ENCODE results near the gene MTMR2.

Gene MTMR2

GRCh38 chr11:95853862-95854261, 70.0 kb downstream of the MTMR2 start:
- no peak for TF ChIP-seq CTCF (IDR thresholded peaks at IDR 0.05; ENCODE audit: extremely low read depth, insufficient read depth, missing control alignments)
- in situ Hi-C loops (cut with MboI; ENCODE audit: low pct_unique_long_range_greater_than_20kb, low sequenced_read_pairs, unreplicated experiment): no loop called here

GRCh38 chr11:95853138-95853537, 70.8 kb downstream of the MTMR2 start:
- no peak for TF ChIP-seq CTCF (IDR thresholded peaks at IDR 0.05; ENCODE audit: extremely low read depth, insufficient read depth, missing control alignments)
- DNase-seq (ENCODE audit: low spot score): no peak
- in situ Hi-C loops (cut with MboI; ENCODE audit: low pct_unique_long_range_greater_than_20kb, low sequenced_read_pairs, unreplicated experiment): no loop called here

More at GRCh38 chr11:95853862-95854261, 70.0 kb downstream of the MTMR2 start:
- no peak for DNase-seq (ENCODE audit: low spot score)

GRCh38 chr11:95850137-95850536, 73.8 kb downstream of the MTMR2 start:
- DNase-seq (ENCODE audit: low spot score): no peak
- in situ Hi-C loops (cut with MboI; ENCODE audit: low pct_unique_long_range_greater_than_20kb, low sequenced_read_pairs, unreplicated experiment): no loop called here
- no peak for TF ChIP-seq CTCF (IDR thresholded peaks at IDR 0.05; ENCODE audit: extremely low read depth, insufficient read depth, missing control alignments)

- in situ Hi-C loops (cut with MboI; ENCODE audit: low pct_unique_long_range_greater_than_20kb, low sequenced_read_pairs, unreplicated experiment): loop anchor here (25.0 kb wide), 1 partner anchor 538 kb away; the partner anchor contains the start of genes CCDC82 and JRKL
- peak; percentile 6 for DNase-seq (ENCODE audit: low spot score)
- peak; percentile 54 for TF ChIP-seq CTCF (IDR thresholded peaks at IDR 0.05; ENCODE audit: extremely low read depth, insufficient read depth, missing control alignments)
These were observed 74.7 kb downstream of the MTMR2 start for GRCh38 chr11:95849087-95849825.

GRCh38 chr11:95845167-95845566, 78.7 kb downstream of the MTMR2 start:
- DNase-seq (ENCODE audit: low spot score): no peak
- in situ Hi-C loops (cut with MboI; ENCODE audit: low pct_unique_long_range_greater_than_20kb, low sequenced_read_pairs, unreplicated experiment): loop anchor here (25.0 kb wide), 1 partner anchor 542 kb away; the partner anchor contains the start of genes CCDC82 and JRKL
- no peak for TF ChIP-seq CTCF (IDR thresholded peaks at IDR 0.05; ENCODE audit: extremely low read depth, insufficient read depth, missing control alignments)

GRCh38 chr11:95835768-95836488, 88.0 kb downstream of the MTMR2 start:
- in situ Hi-C loops (cut with MboI; ENCODE audit: low pct_unique_long_range_greater_than_20kb, low sequenced_read_pairs, unreplicated experiment): loop anchor here (25.0 kb wide), 1 partner anchor 551 kb away; the partner anchor contains the start of genes CCDC82 and JRKL
- TF ChIP-seq CTCF (IDR thresholded peaks at IDR 0.05; ENCODE audit: extremely low read depth, insufficient read depth, missing control alignments): peak; percentile 82
- peak; percentile 19 for DNase-seq (ENCODE audit: low spot score)

All from GM13977 (cell line).